SK-N-SH (cell line): ENCODE data around the gene GUK1. TPM values are rescaled to one million over a fixed set of nuclear protein-coding genes. Genes with fewer than 3 reads are reported as not detected.
A peak's percentile ranks its signal among the peaks of the same experiment; 100 is the strongest.

Source experiments
- CTCF ChIA-PET: fragments of 300-600, 350-600 bp; formaldehyde crosslinking; extraction: SDS; loops from one replicate; lab custom pipeline; 2021; lab: Yijun Ruan, JAX
- POLR2A ChIA-PET: fragments of 350-600 bp; sonication (Branson Sonifier 250); formaldehyde crosslinking; extraction: SDS; loops from one replicate; lab custom pipeline; 2020; ENCODE audit warnings: antibody characterized with exemption, inconsistent platforms; lab: Yijun Ruan, JAX
- DNase-seq: peaks from one replicate; pipeline ENCODE4 v3.0.0; 2012
- H2AFZ ChIP-seq: fragments of 200-600 bp; sonication (generic); 2 replicates; pipeline ENCODE4 v1.8.1; 2016; ENCODE audit warnings: antibody characterized with exemption, mild to moderate bottlenecking, low read depth
- H3F3A ChIP-seq: fragments of 200-600 bp; sonication (generic); replicated peaks from 2 replicates; pipeline ENCODE3; 2016; ENCODE audit warnings: antibody characterized with exemption, mild to moderate bottlenecking; ENCODE audit not compliant: insufficient read depth
- H3K27ac ChIP-seq, 2 experiments: fragments of 200-500 bp in 1 of 2; fragments of 200-600 bp in 1 of 2; sonication (Bioruptor generic) in 1 of 2; sonication (generic), shearing (Covaris generic) in 1 of 2; 2 replicates each; pipeline versions ENCODE4 v1.5.1 to v1.6.1; 2014 to 2016; ENCODE audit warnings: low read depth in 2 of 2, inconsistent platforms in 1 of 2, low read length in 1 of 2, mild to moderate bottlenecking in 1 of 2, mixed read lengths in 1 of 2
- H3K27me3 ChIP-seq: fragments of 200-600 bp; sonication (generic), shearing (Covaris generic); 2 replicates; pipeline ENCODE4 v1.6.1; 2016; ENCODE audit warnings: mixed run types; ENCODE audit not compliant: insufficient read depth
- H3K36me3 ChIP-seq, 2 experiments: fragments of 200-500 bp in 1 of 2; fragments of 200-600 bp in 1 of 2; sonication (Bioruptor generic) in 1 of 2; sonication (generic) in 1 of 2; replicated peaks in 1 of 2; 2 replicates each; pipeline versions ENCODE3 to v1.5.1; 2014 to 2016; ENCODE audit warnings: low read length in 1 of 2, mild to moderate bottlenecking in 1 of 2; ENCODE audit not compliant: insufficient read depth in 2 of 2, control insufficient read depth in 1 of 2
- H3K4me1 ChIP-seq, 2 experiments: fragments of 200-500 bp in 1 of 2; fragments of 200-600 bp in 1 of 2; sonication (Bioruptor generic) in 1 of 2; sonication (generic), shearing (Covaris generic) in 1 of 2; 2 replicates each; pipeline versions ENCODE4 v1.5.1 to v1.6.1; 2014 to 2016; ENCODE audit warnings: low read depth in 1 of 2, low read length in 1 of 2, mixed run types in 1 of 2; ENCODE audit not compliant: insufficient read depth in 2 of 2, control insufficient read depth in 1 of 2
- H3K4me2 ChIP-seq: fragments of 200-600 bp; sonication (generic), shearing (Covaris generic); 2 replicates; pipeline ENCODE4 v1.6.1; 2017; ENCODE audit warnings: mixed run types
- H3K4me3 ChIP-seq, 2 experiments: fragments of 200-500 bp in 1 of 2; fragments of 200-600 bp in 1 of 2; sonication (Bioruptor generic) in 1 of 2; sonication (generic), shearing (Covaris generic) in 1 of 2; 2 replicates each; pipeline versions ENCODE4 v1.5.1 to v1.8.1; 2014 to 2016; ENCODE audit warnings: low read depth in 2 of 2, inconsistent platforms in 1 of 2, low read length in 1 of 2, mild to moderate bottlenecking in 1 of 2, mixed read lengths in 1 of 2, moderate library complexity in 1 of 2
- H3K79me2 ChIP-seq: fragments of 200-600 bp; sonication (generic); 2 replicates; pipeline ENCODE4 v1.8.1; 2017; ENCODE audit warnings: mild to moderate bottlenecking; ENCODE audit not compliant: insufficient read depth
- H3K9ac ChIP-seq: fragments of 200-600 bp; sonication (generic); 2 replicates; pipeline ENCODE4 v1.6.1; 2017; ENCODE audit warnings: mixed run types
- H3K9me2 ChIP-seq: fragments of 200-600 bp; sonication (generic); 2 replicates; pipeline ENCODE4 v1.6.1; 2017; ENCODE audit warnings: mixed run types
- H3K9me3 ChIP-seq: fragments of 200-600 bp; sonication (generic); 2 replicates; pipeline ENCODE4 v1.6.1; 2017; ENCODE audit warnings: mixed run types, mild to moderate bottlenecking, moderate library complexity
- H4K20me1 ChIP-seq: fragments of 200-600 bp; sonication (generic); 2 replicates; pipeline ENCODE4 v1.6.1; 2017; ENCODE audit warnings: mild to moderate bottlenecking, mixed run types; ENCODE audit not compliant: insufficient read depth
- CHD2 ChIP-seq: fragments of 150-350 bp; IDR thresholded peaks from 2 replicates; pipeline ENCODE4 v1.6.1; 2018; ENCODE audit warnings: low read length; ENCODE audit not compliant: partially characterized antibody
- EP300 ChIP-seq, 2 experiments: IDR thresholded peaks; 2 replicates each; pipeline versions ENCODE4 v1.4.0 to v1.6.1; 2012; ENCODE audit warnings: borderline replicate concordance in 1 of 2, low read depth in 1 of 2, low read length in 1 of 2
- FOSL2 ChIP-seq: IDR thresholded peaks from 2 replicates; pipeline ENCODE4 v1.4.0; 2012; ENCODE audit warnings: low read depth, mild to moderate bottlenecking, moderate library complexity, borderline replicate concordance
- FOXJ3 ChIP-seq: sonication (generic); formaldehyde crosslinking; IDR thresholded peaks from 2 replicates; pipeline ENCODE4 v1.5.1; 2020; ENCODE audit warnings: mild to moderate bottlenecking, missing genetic modification reagents
- FOXM1 ChIP-seq: IDR thresholded peaks from 2 replicates; pipeline ENCODE4 v1.4.0; 2012; ENCODE audit warnings: low read depth, mild to moderate bottlenecking
- MEF2A ChIP-seq: IDR thresholded peaks from 2 replicates; pipeline ENCODE4 v1.4.0; 2012; ENCODE audit warnings: low read depth, borderline replicate concordance
- PBX3 ChIP-seq: IDR thresholded peaks from 2 replicates; pipeline ENCODE4; 2012
- RCOR1 ChIP-seq: fragments of 150-350 bp; IDR thresholded peaks from 2 replicates; pipeline ENCODE4 v1.6.1; 2017; ENCODE audit warnings: antibody characterized with exemption, low read length
- REST ChIP-seq: IDR thresholded peaks from 2 replicates; pipeline ENCODE4 v1.6.1; 2012; ENCODE audit warnings: mild to moderate bottlenecking, low read depth, low read length, moderate library complexity
- RXRA ChIP-seq: IDR thresholded peaks from 2 replicates; pipeline ENCODE4 v1.4.0; 2012; ENCODE audit warnings: low read depth, mild to moderate bottlenecking, borderline replicate concordance
- TCF12 ChIP-seq: IDR thresholded peaks from 2 replicates; pipeline ENCODE4 v1.4.0; 2012
- TEAD4 ChIP-seq: IDR thresholded peaks from 2 replicates; pipeline ENCODE4 v1.4.0; 2012; ENCODE audit warnings: mild to moderate bottlenecking, borderline replicate concordance; ENCODE audit not compliant: insufficient read depth
- USF1 ChIP-seq: IDR thresholded peaks from 2 replicates; pipeline ENCODE4 v1.4.0; 2012; ENCODE audit warnings: low read depth, borderline replicate concordance
- USF2 ChIP-seq: fragments of 150-350 bp; IDR thresholded peaks from 2 replicates; pipeline ENCODE4 v1.6.1; 2017; ENCODE audit warnings: antibody characterized with exemption, low read length, low read depth, borderline replicate concordance
- WGBS: methylation state at CpG from one replicate; pipeline ENCODE4 v1.1.6; 2017; ENCODE audit warnings: low lambda C conversion rate; 5-methylcytosine and 5-hydroxymethylcytosine counted together
- polyA plus RNA-seq, 3 experiments: library from polyadenylated mRNA; depleted of rRNA; stranded (reverse); fragments of >200 nt; gene quantifications; 2 replicates each; pipeline ENCODE4 v1.2.3, GENCODE V29; 2012

The GUK1 gene
- polyA plus RNA-seq, 1 of the 3 experiments (the other 2 are of a cell fraction) = 742 TPM

- Histone ChIP-seq H3K27me3 (no peaks in the 10 kb centered on the region), H3K4me3 (no peak overlapping the region), H3K9ac (no peak overlapping the region), H3K9me2 (no peaks in the 10 kb centered on the region), H4K20me1 (peaks cover 26% of the 10 kb centered on the region), H3K4me2 (no peak overlapping the region), H3K79me2 (peaks cover 20% of the 10 kb centered on the region), H3K27ac (peak overlapping the region in 1 of 2 experiments; percentile 4; a peak in 1 of 4 replicates), H3K36me3 (peaks cover 0 to 35% of the 10 kb centered on the region in 2 experiments), H3K9me3 (no peaks in the 10 kb centered on the region), H3K4me1 (peaks cover 0 to 12% of the 10 kb centered on the region in 2 experiments; a peak in 1 of 4 replicates), H3F3A (no peaks in the 10 kb centered on the region), H2AFZ (no peak overlapping the region)
- CTCF ChIA-PET = interaction anchor here (2.8 kb wide), 1 partner anchor 15 kb away, joined by 17 read pairs; the partner anchor contains the start of gene IBA57
- POLR2A ChIA-PET = interaction anchor here (1.0 to 1.3 kb wide), 2 partner anchors 15 kb away, joined by 3 to 4 read pairs; partner anchors contain the start of gene IBA57
- TF ChIP-seq FOXM1 (no peak), TEAD4 (no peak), FOXJ3 (CRISPR knock-in tag) (no peak), FOSL2 (no peak), MEF2A (no peak), EP300 (IDR thresholded peaks at IDR 0.05; ENCODE audit: borderline replicate concordance in 1 of 2, low read depth in 1 of 2, low read length in 1 of 2) (no peak), USF1 (no peak), USF2 (no peak), PBX3 (no peak), RXRA (no peak), TCF12 (no peak), REST (no peak), RCOR1 (no peak), CHD2 (no peak)
- peak; percentile 47 for DNase-seq
- 87% methylated on average over 3 of the region's 7 CpGs for WGBS
Observed at GRCh38 chr1:228150120-228150460, 10.0 kb downstream of the GUK1 start.
